GM23338 (cell line): ENCODE results near the gene ZDHHC7. TPM values are rescaled to one million over a fixed set of nuclear protein-coding genes. Genes with fewer than 3 reads are reported as not detected.
"Not testable (repeated sequence)": the region's sequence is repeated elsewhere in the genome, so short reads cannot be mapped to it uniquely, and the experiment has no call there.

ENCODE experiments used
- ATAC-seq: fragments of 200-7000 bp; cut with Tn5 transposase; 3 replicates; pipeline ENCODE4 v1.9.1; 2020
- DNase-seq: peaks from one replicate; pipeline ENCODE4 v3.0.0-alpha.2; 2015; ENCODE audit warnings: low spot score
- H2AFZ ChIP-seq: fragments of 200-600 bp; sonication (generic); 2 replicates; pipeline ENCODE4 v1.8.0; 2016; ENCODE audit warnings: antibody characterized with exemption, mild to moderate bottlenecking, moderate library complexity
- H3F3A ChIP-seq: fragments of 200-600 bp; sonication (generic); replicated peaks from 2 replicates; pipeline ENCODE4 v1.8.0; 2017; ENCODE audit warnings: antibody characterized with exemption, mixed run types, low read depth
- H3K27ac ChIP-seq: fragments of 200-600 bp; sonication (generic); 2 replicates; pipeline ENCODE4 v1.6.1; 2016; ENCODE audit warnings: low read depth
- H3K27me3 ChIP-seq: fragments of 200-600 bp; sonication (generic); 2 replicates; pipeline ENCODE4 v1.8.0; 2016; ENCODE audit warnings: mild to moderate bottlenecking, mixed run types, moderate library complexity; ENCODE audit not compliant: insufficient read depth
- H3K36me3 ChIP-seq: fragments of 200-600 bp; sonication (generic); 2 replicates; pipeline ENCODE4 v1.8.0; 2016; ENCODE audit warnings: mild to moderate bottlenecking; ENCODE audit not compliant: insufficient read depth
- H3K4me1 ChIP-seq: fragments of 200-600 bp; sonication (generic); 2 replicates; pipeline ENCODE4 v1.8.0; 2016; ENCODE audit warnings: mild to moderate bottlenecking, moderate library complexity; ENCODE audit not compliant: insufficient read depth
- H3K4me2 ChIP-seq: fragments of 200-600 bp; sonication (generic); 2 replicates; pipeline ENCODE4 v1.7.1; 2017; ENCODE audit warnings: mixed run types
- H3K4me3 ChIP-seq: fragments of 200-600 bp; sonication (generic); 2 replicates; pipeline ENCODE4 v1.6.1; 2016; ENCODE audit warnings: mixed run types
- H3K79me2 ChIP-seq: fragments of 200-600 bp; sonication (generic); replicated peaks from 2 replicates; pipeline ENCODE4 v1.8.0; 2017; ENCODE audit warnings: mild to moderate bottlenecking; ENCODE audit not compliant: insufficient read depth
- H3K9me2 ChIP-seq: fragments of 200-600 bp; sonication (generic); 2 replicates; pipeline ENCODE4 v1.8.0; 2017; ENCODE audit not compliant: insufficient read depth
- H4K20me1 ChIP-seq: fragments of 200-600 bp; sonication (generic); replicated peaks from 2 replicates; pipeline ENCODE4 v1.8.0; 2017; ENCODE audit warnings: mild to moderate bottlenecking; ENCODE audit not compliant: insufficient read depth
- H3K27ac Mint-ChIP-seq: 2 replicates; pipeline ENCODE4 v1.8.0; 2020; ENCODE audit warnings: inconsistent platforms, mild to moderate bottlenecking, moderate library complexity, mixed read lengths
- H3K27me3 Mint-ChIP-seq: 3 replicates; pipeline ENCODE4 v1.8.0; 2022; ENCODE audit warnings: low read depth, mild to moderate bottlenecking, moderate library complexity, mixed read lengths, inconsistent platforms; ENCODE audit not compliant: insufficient read depth, poor library complexity
- H3K36me3 Mint-ChIP-seq: 3 replicates; pipeline ENCODE4 v1.8.0; 2021; ENCODE audit warnings: low read depth, mild to moderate bottlenecking, inconsistent platforms, moderate library complexity, mixed read lengths
- H3K4me1 Mint-ChIP-seq: 3 replicates; pipeline ENCODE4 v1.8.0; 2020; ENCODE audit warnings: mild to moderate bottlenecking, inconsistent platforms, mixed read lengths
- H3K4me3 Mint-ChIP-seq: 3 replicates; pipeline ENCODE4 v1.8.0; 2021; ENCODE audit warnings: moderate library complexity, mild to moderate bottlenecking, inconsistent platforms, mixed read lengths
- H3K9me3 Mint-ChIP-seq: 3 replicates; pipeline ENCODE4 v1.8.0; 2020; ENCODE audit warnings: moderate library complexity, mild to moderate bottlenecking, inconsistent platforms, mixed read lengths
- CTCF ChIP-seq, 2 experiments: fragments of 200-600 bp in 1 of 2; sonication (generic) in 1 of 2; conservative IDR thresholded peaks; 2 replicates each; pipeline versions ENCODE4 v1.5.1 to v1.6.1; 2016 to 2017; ENCODE audit warnings: antibody characterized with exemption in 2 of 2, low read depth in 2 of 2, mild to moderate bottlenecking in 2 of 2, moderate library complexity in 1 of 2
- ETS1 ChIP-seq: IDR thresholded peaks from 2 replicates; pipeline ENCODE4 v1.6.1; 2016; ENCODE audit warnings: antibody characterized with exemption
- EZH2 ChIP-seq: fragments of 200-600 bp; sonication (generic); IDR thresholded peaks from one replicate; pipeline ENCODE4 v1.8.0; 2017; ENCODE audit warnings: antibody characterized with exemption, mild to moderate bottlenecking, low read depth; ENCODE audit not compliant: unreplicated experiment
- EZH2phosphoT487 ChIP-seq: fragments of 200-600 bp; sonication (generic); IDR thresholded peaks from one replicate; pipeline ENCODE4 v1.8.1; 2018; ENCODE audit warnings: antibody characterized with exemption; ENCODE audit not compliant: unreplicated experiment
- JUNB ChIP-seq: IDR thresholded peaks from one replicate; pipeline ENCODE4 v1.6.1; 2016; ENCODE audit warnings: antibody characterized with exemption; ENCODE audit not compliant: unreplicated experiment
- NANOG ChIP-seq: IDR thresholded peaks from 2 replicates; pipeline ENCODE4 v1.6.1; 2016; ENCODE audit warnings: antibody characterized with exemption, borderline replicate concordance
- POLR2AphosphoS5 ChIP-seq: IDR thresholded peaks from 2 replicates; pipeline ENCODE4 v1.6.1; 2016; ENCODE audit warnings: antibody characterized with exemption, low read depth
- ZNF114 ChIP-seq: fragments of 250-450 bp; sonication (Bioruptor Pico); IDR thresholded peaks from 2 replicates; pipeline ENCODE4 v1.5.0; 2020; ENCODE audit warnings: mild to moderate bottlenecking, moderate library complexity
- polyA plus RNA-seq: library from polyadenylated mRNA; unstranded; fragments of >200 nt; fragmentation: Nextera tagmentation; extraction: Ambion mirVana; gene quantifications from 2 replicates; pipeline ENCODE4 v1.2.1, GENCODE V29; 2016
- total RNA-seq: library from RNA; depleted of rRNA; stranded (reverse); fragments of >200 nt; shearing (Covaris generic); gene quantifications from 2 replicates; pipeline ENCODE4 v1.2.3, GENCODE V29; 2014
- TF ChIP-seq, protein P1 (sequence below): fragments of 250-450 bp; sonication (Bioruptor Pico); IDR thresholded peaks from 2 replicates; pipeline ENCODE4 v1.5.0; 2020; ENCODE audit warnings: mild to moderate bottlenecking, moderate library complexity

The ZDHHC7 gene
- total and polyA plus RNA-seq, 2 experiments from 2014 or later = 13.1 to 46.1 TPM

GRCh38 chr16:84938616-84939015 is 72.7 kb downstream of the ZDHHC7 start:
- DNase-seq, H3K9me2 ChIP-seq, H2AFZ ChIP-seq, H4K20me1 ChIP-seq, H3K27ac ChIP-seq, H3K4me3 ChIP-seq, H3K4me3 Mint-ChIP-seq, ATAC-seq, H3F3A ChIP-seq, H3K27me3 ChIP-seq, H3K4me1 ChIP-seq, H3K79me2 ChIP-seq, H3K9me3 Mint-ChIP-seq, H3K4me1 Mint-ChIP-seq, H3K36me3 Mint-ChIP-seq, H3K4me2 ChIP-seq, H3K27ac Mint-ChIP-seq, H3K36me3 ChIP-seq: not testable (repeated sequence)
- peaks cover 16% of the 10 kb centered on the region for H3K27me3 Mint-ChIP-seq

GRCh38 chr16:84937196-84938005 is 73.9 kb downstream of the ZDHHC7 start:
- Mint-ChIP-seq H3K4me3 (no peak overlapping the region), H3K36me3 (no peaks in the 10 kb centered on the region), H3K9me3 (no peaks in the 10 kb centered on the region), H3K27ac (no peak overlapping the region), H3K27me3 (peaks cover 12% of the 10 kb centered on the region), H3K4me1 (0 out of 3 replicates have a peak, but pooled peaks cover 3% of the 10 kb centered on the region)
- no peaks in the 10 kb centered on the region for H3K27me3 ChIP-seq
- no peaks in the 10 kb centered on the region for H3K79me2 ChIP-seq
- DNase-seq (no peak), ATAC-seq (no peak)
- H4K20me1 ChIP-seq = no peaks in the 10 kb centered on the region
- H3K27ac ChIP-seq = no peak overlapping the region
- H3K4me2 ChIP-seq = no peak overlapping the region
- no peak overlapping the region for H3K4me3 ChIP-seq
- H3K9me2 ChIP-seq = no peaks in the 10 kb centered on the region
- H2AFZ ChIP-seq = no peak overlapping the region
- H3K4me1 ChIP-seq = no peaks in the 10 kb centered on the region
- H3K36me3 ChIP-seq = no peaks in the 10 kb centered on the region
- H3F3A ChIP-seq = no peaks in the 10 kb centered on the region
- TF ChIP-seq POLR2AphosphoS5 = no peak
- TF ChIP-seq EZH2 = no peak
- TF ChIP-seq CTCF (conservative IDR thresholded peaks at IDR 0.05; ENCODE audit: low read depth in 2 of 2) = no peak
- TF ChIP-seq JUNB = no peak
- no peak for TF ChIP-seq ETS1
- TF ChIP-seq ZNF114 (CRISPR knock-in tag) = no peak
- TF ChIP-seq NANOG = no peak
- TF ChIP-seq, protein P1, sequence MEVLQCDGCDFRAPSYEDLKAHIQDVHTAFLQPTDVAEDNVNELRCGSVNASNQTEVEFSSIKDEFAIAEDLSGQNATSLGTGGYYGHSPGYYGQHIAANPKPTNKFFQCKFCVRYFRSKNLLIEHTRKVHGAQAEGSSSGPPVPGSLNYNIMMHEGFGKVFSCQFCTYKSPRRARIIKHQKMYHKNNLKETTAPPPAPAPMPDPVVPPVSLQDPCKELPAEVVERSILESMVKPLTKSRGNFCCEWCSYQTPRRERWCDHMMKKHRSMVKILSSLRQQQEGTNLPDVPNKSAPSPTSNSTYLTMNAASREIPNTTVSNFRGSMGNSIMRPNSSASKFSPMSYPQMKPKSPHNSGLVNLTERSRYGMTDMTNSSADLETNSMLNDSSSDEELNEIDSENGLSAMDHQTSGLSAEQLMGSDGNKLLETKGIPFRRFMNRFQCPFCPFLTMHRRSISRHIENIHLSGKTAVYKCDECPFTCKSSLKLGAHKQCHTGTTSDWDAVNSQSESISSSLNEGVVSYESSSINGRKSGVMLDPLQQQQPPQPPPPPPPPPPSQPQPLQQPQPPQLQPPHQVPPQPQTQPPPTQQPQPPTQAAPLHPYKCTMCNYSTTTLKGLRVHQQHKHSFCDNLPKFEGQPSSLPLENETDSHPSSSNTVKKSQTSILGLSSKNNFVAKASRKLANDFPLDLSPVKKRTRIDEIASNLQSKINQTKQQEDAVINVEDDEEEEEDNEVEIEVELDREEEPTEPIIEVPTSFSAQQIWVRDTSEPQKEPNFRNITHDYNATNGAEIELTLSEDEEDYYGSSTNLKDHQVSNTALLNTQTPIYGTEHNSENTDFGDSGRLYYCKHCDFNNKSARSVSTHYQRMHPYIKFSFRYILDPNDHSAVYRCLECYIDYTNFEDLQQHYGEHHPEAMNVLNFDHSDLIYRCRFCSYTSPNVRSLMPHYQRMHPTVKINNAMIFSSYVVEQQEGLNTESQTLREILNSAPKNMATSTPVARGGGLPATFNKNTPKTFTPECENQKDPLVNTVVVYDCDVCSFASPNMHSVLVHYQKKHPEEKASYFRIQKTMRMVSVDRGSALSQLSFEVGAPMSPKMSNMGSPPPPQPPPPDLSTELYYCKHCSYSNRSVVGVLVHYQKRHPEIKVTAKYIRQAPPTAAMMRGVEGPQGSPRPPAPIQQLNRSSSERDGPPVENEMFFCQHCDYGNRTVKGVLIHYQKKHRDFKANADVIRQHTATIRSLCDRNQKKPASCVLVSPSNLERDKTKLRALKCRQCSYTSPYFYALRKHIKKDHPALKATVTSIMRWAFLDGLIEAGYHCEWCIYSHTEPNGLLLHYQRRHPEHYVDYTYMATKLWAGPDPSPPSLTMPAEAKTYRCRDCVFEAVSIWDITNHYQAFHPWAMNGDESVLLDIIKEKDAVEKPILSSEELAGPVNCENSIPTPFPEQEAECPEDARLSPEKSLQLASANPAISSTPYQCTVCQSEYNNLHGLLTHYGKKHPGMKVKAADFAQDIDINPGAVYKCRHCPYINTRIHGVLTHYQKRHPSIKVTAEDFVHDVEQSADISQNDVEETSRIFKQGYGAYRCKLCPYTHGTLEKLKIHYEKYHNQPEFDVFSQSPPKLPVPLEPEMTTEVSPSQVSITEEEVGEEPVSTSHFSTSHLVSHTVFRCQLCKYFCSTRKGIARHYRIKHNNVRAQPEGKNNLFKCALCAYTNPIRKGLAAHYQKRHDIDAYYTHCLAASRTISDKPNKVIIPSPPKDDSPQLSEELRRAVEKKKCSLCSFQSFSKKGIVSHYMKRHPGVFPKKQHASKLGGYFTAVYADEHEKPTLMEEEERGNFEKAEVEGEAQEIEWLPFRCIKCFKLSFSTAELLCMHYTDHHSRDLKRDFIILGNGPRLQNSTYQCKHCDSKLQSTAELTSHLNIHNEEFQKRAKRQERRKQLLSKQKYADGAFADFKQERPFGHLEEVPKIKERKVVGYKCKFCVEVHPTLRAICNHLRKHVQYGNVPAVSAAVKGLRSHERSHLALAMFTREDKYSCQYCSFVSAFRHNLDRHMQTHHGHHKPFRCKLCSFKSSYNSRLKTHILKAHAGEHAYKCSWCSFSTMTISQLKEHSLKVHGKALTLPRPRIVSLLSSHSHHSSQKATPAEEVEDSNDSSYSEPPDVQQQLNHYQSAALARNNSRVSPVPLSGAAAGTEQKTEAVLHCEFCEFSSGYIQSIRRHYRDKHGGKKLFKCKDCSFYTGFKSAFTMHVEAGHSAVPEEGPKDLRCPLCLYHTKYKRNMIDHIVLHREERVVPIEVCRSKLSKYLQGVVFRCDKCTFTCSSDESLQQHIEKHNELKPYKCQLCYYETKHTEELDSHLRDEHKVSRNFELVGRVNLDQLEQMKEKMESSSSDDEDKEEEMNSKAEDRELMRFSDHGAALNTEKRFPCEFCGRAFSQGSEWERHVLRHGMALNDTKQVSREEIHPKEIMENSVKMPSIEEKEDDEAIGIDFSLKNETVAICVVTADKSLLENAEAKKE = no peak
- no peak for TF ChIP-seq EZH2phosphoT487
